HG03196 (cell line): ENCODE results near the gene ACACA.
A peak's percentile ranks its signal among the peaks of the same experiment; 100 is the strongest.
"Not testable (repeated sequence)": the region's sequence is repeated elsewhere in the genome, so short reads cannot be mapped to it uniquely, and the experiment has no call there.

Experiments used
- ATAC-seq: cut with Tn5 transposase; IDR thresholded peaks from one replicate; pipeline ENCODE4 v1.9.1; 2021; ENCODE audit not compliant: unreplicated experiment

Gene ACACA

DNA sequence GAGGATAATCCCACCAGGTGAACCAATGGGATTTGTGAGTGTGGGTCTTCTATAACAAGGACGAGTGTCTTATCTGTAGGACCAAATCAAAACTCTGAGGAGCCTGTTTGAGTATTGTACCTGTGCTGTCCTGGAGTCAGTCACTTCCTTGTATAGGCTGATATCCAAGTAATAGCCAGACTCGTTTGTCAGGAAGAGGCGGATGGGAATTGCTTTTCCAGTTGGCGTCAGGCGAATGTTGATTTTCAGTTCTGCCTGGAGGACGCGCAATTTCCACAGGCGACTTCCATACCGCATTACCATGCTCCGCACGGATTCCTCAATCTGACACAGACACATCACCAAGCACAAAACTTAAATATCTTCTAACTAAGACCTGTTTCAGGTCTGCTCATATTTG lies 218.5 kb downstream of the ACACA start:
- ATAC-seq = no peak

GRCh38 chr17:37187262-37187661 lies 219.4 kb downstream of the ACACA start:
- no peak for ATAC-seq

- no peak for ATAC-seq
Measured at GRCh38 chr17:37182786-37183465, 223.7 kb downstream of the ACACA start.

DNA sequence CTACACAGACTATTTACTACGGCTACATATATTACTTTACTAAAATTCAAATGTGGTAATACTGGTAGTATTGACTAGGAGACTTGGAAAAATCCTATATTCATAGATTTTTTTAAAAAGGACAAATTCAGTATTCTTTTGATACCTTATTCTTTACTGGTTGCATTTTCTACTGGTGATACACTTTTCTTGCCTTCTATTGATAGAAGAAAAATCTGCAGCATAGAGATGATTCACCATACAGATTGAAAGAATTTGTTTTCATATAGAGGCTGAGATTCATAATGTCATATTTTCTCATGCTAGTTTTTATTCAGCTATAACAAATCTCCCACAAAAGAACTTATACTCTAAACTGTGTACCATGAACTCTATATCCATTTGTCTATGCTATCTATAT lies 226.3 kb downstream of the ACACA start:
- ATAC-seq = no peak

GRCh38 chr17:37179893-37180292 lies 226.7 kb downstream of the ACACA start:
- ATAC-seq = no peak

DNA sequence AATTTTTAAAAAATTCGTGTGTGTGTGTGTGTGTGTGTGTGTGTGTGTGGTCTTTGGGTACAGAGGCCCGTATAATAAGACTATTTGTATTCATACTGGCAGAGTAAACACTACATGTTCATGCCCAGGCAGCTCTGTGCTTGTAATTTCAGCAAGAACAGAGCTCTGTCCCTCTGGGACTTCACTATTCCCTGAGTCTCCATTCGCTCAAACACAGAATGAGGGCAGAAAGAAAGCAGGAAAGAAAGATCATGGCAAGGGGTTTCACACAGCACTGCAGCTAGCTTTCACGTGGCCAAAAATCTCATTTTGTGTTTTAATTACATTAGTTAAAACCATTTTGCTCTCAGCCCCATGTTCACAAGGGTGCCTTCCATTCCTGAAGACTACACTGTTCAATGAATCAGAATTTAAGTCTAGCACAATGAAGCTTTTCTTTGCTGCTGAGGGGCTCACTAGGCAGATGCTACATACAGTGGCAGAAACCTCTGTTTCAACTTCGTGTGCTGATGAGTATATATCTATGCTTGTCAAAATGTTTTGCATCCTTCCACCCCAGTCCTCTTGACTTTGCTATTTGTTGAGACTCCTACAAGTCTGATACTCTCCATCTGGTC lies 229.3 kb downstream of the ACACA start:
- no peak for ATAC-seq

DNA sequence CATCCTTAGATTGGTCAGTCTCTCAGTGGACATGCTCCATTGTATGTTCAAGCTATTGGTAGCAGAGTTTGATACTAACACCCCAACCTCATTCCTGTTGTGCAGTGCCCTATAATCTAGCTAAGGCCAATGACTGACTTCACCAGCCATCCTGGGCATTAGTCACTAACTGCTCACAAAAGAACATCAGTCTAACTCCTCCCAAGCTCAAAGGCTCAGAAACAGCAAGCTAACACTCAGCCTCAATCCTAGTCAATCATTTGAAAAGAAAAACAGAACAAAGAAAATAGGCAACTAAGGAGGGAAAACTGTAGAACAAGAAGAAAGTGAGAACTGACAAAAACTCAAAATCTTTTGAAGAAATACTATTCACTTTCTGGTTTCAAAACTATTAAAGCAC lies 229.9 kb downstream of the ACACA start:
- no peak for ATAC-seq

DNA sequence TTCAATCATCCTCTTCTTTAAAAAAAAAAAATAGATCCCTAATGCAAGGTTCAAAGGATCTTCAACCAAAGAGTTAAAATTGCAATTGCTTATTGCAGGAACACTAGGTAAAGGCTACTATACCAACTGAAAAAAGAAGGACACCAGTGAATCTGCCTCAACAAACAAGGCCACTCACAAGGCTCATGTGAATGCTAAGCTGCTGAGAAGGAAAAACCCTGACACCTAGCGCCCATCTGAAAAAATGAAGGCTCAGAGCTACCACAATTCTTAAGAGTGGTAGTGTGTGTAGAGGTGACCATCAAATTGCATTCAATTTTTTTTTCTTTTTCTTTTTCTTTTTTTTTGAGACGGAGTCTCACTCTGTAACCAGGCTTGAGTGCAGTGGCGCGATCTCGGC lies 232.4 kb downstream of the ACACA start:
- no peak for ATAC-seq

DNA sequence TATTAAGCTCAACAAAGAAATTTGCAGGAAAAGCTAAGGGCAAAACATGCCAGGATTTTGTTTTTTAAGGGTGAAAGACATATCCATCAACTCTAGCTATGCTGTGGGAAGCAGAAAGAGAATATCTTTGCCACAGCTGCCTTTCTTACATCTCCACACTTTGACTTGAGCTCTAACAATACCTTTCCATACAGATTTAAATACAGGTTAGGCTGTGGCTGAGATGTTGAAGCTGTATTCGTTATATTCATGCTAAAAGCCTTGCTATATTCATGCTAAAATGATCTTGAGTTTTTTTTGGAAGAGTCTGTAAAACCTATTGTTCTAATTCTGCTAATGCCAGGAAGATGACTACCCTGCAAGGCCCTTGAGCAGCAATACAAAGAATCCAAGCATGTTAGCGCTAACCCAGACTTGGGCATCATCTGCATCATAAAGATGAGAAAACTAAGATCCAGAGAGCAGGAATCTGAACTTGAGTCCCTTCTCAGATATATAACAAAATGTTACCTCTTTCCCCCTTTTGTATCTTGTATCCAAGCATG lies 235.7 kb downstream of the ACACA start:
- no peak for ATAC-seq

DNA sequence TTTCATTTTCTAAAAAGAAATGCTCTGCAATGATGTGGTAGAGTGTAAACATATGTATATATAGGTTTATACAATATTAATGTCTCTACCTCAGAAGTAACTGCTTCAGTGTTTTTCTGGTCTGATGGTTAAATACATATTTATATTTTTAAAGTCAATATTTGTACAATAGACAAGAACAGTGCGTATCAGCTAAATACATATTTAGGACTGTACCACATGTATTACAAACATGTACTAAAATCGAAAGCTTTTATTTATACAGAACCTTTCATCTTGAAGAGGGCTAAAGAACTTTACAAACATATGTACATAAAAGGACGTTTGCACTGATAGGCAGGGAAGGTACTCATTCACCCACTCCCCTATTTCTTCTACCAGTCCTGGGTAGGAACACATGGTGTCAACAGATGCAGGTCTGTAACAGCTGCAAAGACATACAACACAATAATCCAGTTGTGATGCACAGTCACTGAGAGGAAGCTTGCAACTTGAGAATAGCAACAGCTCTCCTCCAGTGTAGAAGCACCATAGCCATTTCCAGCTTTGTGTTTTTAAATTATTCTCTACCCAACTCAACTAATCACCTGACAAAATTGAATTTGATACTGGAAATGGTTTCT lies 237.8 kb downstream of the ACACA start:
- no peak for ATAC-seq

DNA sequence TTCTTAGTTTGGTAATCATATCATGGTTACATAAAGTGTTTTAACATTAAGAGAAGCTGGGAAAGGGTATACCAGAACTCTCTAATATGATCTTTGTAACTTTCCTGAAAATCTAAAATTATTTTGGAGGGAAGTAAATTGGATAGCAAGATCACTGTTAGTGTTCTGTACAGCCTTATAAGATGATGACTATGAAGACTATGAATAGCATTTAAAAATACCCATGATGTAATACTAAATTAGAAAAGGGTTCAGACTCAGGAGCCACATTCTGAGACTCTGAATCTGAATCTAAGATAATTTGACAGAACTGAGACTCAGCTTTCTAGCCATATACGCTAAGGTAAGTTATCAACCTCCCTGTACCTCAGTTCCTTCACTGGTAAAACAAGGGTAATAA lies 238.9 kb downstream of the ACACA start:
- ATAC-seq = no peak

DNA sequence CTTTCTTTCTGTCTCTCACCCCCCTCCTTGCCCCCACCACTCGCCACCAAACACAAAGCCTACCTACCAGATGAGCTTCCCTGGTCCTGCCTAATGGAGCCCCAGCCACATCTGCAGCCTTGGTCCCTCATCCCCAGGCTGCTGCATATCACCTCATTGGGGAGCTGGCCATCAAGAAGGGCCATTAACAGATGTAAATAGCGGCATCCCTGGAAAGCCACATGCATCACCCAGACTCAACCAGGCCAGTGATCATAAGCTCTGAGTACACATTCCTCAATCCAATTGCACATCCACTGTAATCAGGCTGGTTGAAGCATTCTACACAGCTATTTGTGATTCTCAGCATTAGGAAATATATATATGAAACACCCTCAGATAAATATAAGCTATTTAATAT lies 242.6 kb downstream of the ACACA start:
- ATAC-seq = no peak

- ATAC-seq = no peak
Measured at GRCh38 chr17:37162800-37163199, 243.8 kb downstream of the ACACA start.

GRCh38 chr17:37160944-37161343 lies 245.7 kb downstream of the ACACA start:
- ATAC-seq = no peak

DNA sequence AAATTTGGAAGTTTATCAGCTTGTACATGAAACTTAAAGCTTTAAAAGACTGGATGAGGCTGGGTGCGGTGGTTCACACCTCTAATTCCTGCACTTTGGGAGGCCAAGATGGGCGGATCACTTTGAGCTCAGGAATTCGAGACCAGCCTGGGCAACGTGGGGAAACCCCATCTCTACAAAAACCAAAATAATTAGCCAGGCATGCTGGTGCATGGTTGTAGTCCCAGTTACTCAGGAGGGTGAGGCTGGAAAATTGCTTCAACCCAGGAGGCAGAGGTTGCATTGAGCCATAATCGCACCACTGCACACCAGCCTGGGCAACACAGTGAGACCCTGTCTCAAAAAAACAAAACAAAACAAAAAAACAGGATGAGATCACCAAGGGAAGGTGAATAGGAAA lies 248.3 kb downstream of the ACACA start:
- ATAC-seq = no peak

DNA sequence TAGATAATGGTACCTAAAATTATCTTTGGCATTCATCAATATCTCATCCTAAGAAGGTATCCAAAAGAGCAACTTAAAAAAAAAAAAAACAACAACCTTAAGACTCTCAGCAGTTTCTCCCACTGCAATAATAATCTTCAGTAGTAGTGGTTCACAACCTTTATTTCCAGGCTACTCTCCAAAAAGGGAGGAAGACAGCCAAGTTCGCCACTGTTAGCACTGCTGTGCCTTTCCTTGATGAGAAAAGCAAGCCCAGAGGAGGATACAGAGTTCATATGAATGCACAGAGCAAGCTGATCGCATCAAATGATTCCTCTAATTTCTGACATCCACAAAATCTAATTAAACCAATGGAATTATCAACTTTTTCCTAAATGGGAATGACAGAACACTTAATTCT lies 258.5 kb downstream of the ACACA start:
- ATAC-seq = no peak

DNA sequence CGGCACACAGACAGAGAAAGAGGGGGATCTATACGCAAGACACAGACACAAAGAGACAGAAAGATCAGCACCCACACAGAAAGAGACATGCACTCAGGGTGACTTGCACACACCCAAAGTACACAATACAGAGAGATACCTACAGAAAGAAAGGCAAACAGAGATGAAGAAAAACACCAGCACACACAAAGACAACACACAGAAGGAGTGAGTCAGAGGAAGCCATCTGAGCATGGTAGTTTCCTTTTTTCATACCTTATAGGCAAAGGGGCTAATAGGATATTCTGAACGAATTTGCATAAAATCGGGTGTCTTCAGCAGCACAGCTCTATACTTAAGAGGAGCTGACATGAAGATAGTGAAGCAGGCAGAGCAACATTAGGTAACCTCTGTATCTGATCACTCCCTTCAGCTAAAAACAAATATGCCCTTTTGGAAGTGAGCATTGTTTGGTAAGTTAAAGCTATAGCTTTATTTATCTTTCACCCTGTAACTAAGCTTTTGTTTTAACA lies 259.3 kb downstream of the ACACA start:
- ATAC-seq = peak; percentile 73

DNA sequence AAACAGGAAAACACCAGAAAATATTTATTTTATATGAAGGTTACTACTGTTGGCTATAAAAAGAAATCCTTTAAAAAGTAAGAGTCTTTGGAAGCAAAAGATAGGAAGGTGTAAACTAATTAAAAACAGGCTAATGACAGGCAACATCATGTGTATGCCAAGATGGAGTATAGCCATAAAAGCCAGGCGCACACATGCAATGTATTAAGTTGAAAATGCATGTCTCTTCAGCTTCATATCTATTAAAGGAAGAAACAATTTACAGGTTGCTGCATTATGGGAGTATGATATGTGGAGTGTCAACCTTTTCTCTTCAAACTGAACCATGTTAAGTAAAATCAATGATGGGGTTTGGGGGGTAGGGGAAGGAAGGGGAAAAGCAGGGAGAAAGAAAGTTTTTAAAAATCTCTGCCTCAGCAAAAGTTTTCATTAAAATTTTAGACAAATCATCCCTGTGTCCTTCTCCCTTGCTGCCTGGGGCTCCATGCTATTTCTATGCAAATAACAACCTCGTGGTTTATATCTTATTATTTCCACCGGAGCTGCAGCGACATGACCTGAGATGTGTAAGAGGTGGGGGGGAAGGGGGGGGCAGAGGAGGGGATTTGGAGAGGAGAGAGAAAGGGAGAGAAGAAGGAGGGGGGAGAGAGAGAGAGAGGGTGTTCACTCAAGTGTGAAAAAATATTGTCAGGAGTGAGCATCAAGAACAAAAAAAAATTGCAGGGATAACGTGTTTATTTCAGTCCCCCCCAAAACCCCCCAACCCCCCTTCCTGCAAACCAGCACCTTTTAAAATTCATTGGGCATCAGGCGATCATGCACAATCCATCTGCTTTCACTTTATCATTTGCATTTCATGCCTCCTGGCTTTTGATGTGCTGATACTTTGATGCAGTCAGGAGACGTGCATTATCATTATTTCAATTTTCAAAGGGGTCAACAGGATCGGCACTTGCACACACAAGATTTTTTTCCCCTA lies 260.3 kb downstream of the ACACA start:
- no peak for ATAC-seq

DNA sequence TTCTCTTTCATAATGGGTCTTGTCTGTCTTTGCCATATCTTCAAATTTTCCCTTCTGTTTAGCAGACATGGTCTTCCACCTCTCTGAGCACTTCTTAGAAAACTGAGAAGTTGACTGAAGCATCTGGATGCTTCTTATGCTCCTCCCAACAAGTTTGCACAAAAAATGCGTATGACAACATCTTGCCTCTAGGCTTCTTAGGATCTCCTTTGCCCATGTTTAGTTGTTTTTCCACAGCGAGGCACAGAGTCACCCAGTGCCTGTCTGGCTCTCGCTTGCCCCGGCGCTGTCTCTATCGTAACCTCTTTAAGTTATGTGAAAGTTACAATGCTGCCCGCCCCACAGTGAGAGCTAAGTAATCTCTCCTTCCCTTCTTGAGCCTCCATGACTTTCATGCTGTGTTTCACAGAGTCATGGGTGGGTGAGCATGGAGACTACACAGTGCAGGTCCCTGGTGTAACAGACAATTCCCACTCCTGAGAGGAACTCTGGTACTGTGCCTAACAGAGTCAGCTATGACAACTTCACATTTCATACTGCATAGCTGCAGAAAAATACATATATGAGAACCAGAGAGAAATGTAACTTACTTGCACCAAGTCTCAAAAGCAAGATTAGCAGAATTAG lies 262.4 kb downstream of the ACACA start:
- ATAC-seq = no peak

- not testable (repeated sequence) for ATAC-seq
Measured at GRCh38 chr17:37143558-37143957, 263.1 kb downstream of the ACACA start.
